ENCODE results near the gene ZNF518B.
A peak's percentile ranks its signal among the peaks of the same experiment; 100 is the strongest.
"Not testable (repeated sequence)": the region's sequence is repeated elsewhere in the genome, so short reads cannot be mapped to it uniquely, and the experiment has no call there.

The ZNF518B gene

GRCh38 chr4:10456595-10457254 lies 501 bp downstream of the ZNF518B start:
- DNase-seq, result no peak

- no peak for DNase-seq
Measured at GRCh38 chr4:10456260-10456594, 999 bp downstream of the ZNF518B start.

- no peak for DNase-seq
Measured at GRCh38 chr4:10455133-10455532, 2.1 kb downstream of the ZNF518B start.

- DNase-seq, result no peak
Measured at GRCh38 chr4:10454726-10455125, 2.5 kb downstream of the ZNF518B start.

GRCh38 chr4:10454121-10454520 lies 3.1 kb downstream of the ZNF518B start:
- no peak for DNase-seq

- DNase-seq, result no peak
Measured at GRCh38 chr4:10448991-10449390, 8.2 kb downstream of the ZNF518B start.

GRCh38 chr4:10442976-10443375 lies 14.2 kb downstream of the ZNF518B start:
- no peak for DNase-seq

GRCh38 chr4:10441512-10441911 lies 15.7 kb downstream of the ZNF518B start:
- no peak for DNase-seq

GRCh38 chr4:10438924-10439323 lies 18.3 kb downstream of the ZNF518B start:
- no peak for DNase-seq

GRCh38 chr4:10437735-10438134 lies 19.5 kb downstream of the ZNF518B start:
- DNase-seq, result peak; percentile 23

- not testable (repeated sequence) for DNase-seq
Measured at GRCh38 chr4:10427680-10428079, 29.5 kb downstream of the ZNF518B start.

- DNase-seq, result peak; percentile 27
Measured at GRCh38 chr4:10421344-10422055, 35.7 kb downstream of the ZNF518B start.

GRCh38 chr4:10417740-10418139 lies 39.5 kb downstream of the ZNF518B start:
- DNase-seq, result no peak

- DNase-seq, result no peak
Measured at GRCh38 chr4:10416441-10416840, 40.8 kb downstream of the ZNF518B start.

- no peak for DNase-seq
Measured at GRCh38 chr4:10413177-10413576, 44.0 kb downstream of the ZNF518B start.

- no peak for DNase-seq
Measured at GRCh38 chr4:10405672-10406071, 51.6 kb downstream of the ZNF518B start.

- peak; percentile 37 for DNase-seq
Measured at GRCh38 chr4:10403633-10404445, 53.4 kb downstream of the ZNF518B start.

- no peak for DNase-seq
Measured at GRCh38 chr4:10395971-10396580, 61.1 kb downstream of the ZNF518B start.

All from COR-L47 (cell line).